ENCODE data around the gene TRRAP. TPM values are rescaled to one million over a fixed set of nuclear protein-coding genes. Genes with fewer than 3 reads are reported as not detected.

The TRRAP gene
- total and polyA plus RNA-seq, 2 of the 4 experiments (the other 2 are of a cell fraction): 12.5 to 18.1 TPM

DNA sequence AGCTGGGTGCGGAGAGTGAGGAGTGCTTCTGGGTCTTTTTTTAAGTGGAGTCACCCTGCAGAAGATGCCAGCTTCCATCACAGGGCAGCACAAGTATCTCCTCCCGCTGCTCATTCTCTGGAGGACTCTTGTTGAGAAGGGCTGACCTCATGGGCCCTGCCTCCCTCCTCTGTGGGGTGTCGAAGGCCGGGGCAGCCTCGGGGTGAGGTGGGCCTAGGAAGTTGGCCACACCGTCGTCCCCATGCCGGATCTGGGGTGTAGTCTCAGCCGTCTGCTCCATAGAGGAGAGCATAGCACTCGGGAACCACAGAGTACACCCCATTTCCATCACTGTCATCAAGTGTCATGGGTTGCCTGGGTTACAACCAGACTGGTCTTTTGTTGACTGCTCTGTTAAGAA lies 85.0 kb downstream of the TRRAP start:
- Histone ChIP-seq H3K14ac (replicated peaks; ENCODE audit: low read depth, low read length) (no peak overlapping the region), H3K9ac (ENCODE audit: low read depth, low read length) (no peak overlapping the region), H4K20me1 (ENCODE audit: insufficient read depth, low read length) (no peaks in the 10 kb centered on the region), H3K56ac (ENCODE audit: extremely low read depth, insufficient read depth, low read length) (no peak overlapping the region), H2AFZ (replicated peaks; ENCODE audit: low read length, poor library complexity) (no peak overlapping the region), H2BK20ac (ENCODE audit: low read depth, low read length) (no peak overlapping the region), H4K8ac (ENCODE audit: low read depth in 2 of 2, low read length in 2 of 2) (no peak overlapping the region), H3K4me3 (ENCODE audit: insufficient read depth, low read depth, low read length) (no peak overlapping the region), H3K18ac (ENCODE audit: low read depth, low read length) (no peak overlapping the region), H3K9me1 (ENCODE audit: insufficient read depth, low read length) (no peaks in the 10 kb centered on the region; the same call in 1 of the 2 replicates), H2BK15ac (ENCODE audit: low read depth, low read length) (no peak overlapping the region), H2BK120ac (ENCODE audit: low read depth, low read length) (no peak overlapping the region), H3K4ac (ENCODE audit: low read depth, low read length) (no peak overlapping the region), H2AK9ac (replicated peaks; ENCODE audit: low read depth, low read length, poor library complexity) (no peak overlapping the region), H3K4me2 (ENCODE audit: low read depth, low read length) (no peak overlapping the region), H4K5ac (ENCODE audit: low read depth, low read length) (no peak overlapping the region), H2BK5ac (ENCODE audit: low read depth, low read length, poor library complexity, severe bottlenecking) (no peak overlapping the region), H3K36me3 (ENCODE audit: control insufficient read depth, insufficient read depth, low read length) (peaks cover 60% of the 10 kb centered on the region), H3K27ac (ENCODE audit: insufficient read depth, low read length) (no peak overlapping the region), H2AK5ac (ENCODE audit: low read depth, low read length) (no peak overlapping the region), H3K79me1 (ENCODE audit: low read depth in 1 of 2, low read length in 2 of 2) (peaks cover 0 to 4% of the 10 kb centered on the region in 2 experiments; a peak in 1 of 4 replicates), H3K23ac (ENCODE audit: low read depth, low read length) (no peak overlapping the region), H4K91ac (ENCODE audit: insufficient read depth, low read depth, low read length) (no peak overlapping the region), H3K9me3 (ENCODE audit: control insufficient read depth, insufficient read depth, low read length) (no peaks in the 10 kb centered on the region), H3K4me1 (ENCODE audit: control insufficient read depth, insufficient read depth, low read length) (no peaks in the 10 kb centered on the region), H3K27me3 (ENCODE audit: control insufficient read depth, insufficient read depth, low read length) (no peaks in the 10 kb centered on the region)
- intact Hi-C loops (cut with micrococcal nuclease) (no loop called here), in situ Hi-C loops (cut with MboI; ENCODE audit: low sequenced_read_pairs) (no loop called here), dilution Hi-C loops (cut with HindIII; ENCODE audit: low sequenced_read_pairs, unreplicated experiment) (no loop called here)
- DNase-seq (no peak), ATAC-seq (ENCODE audit: low read depth) (no peak)
- ChIA-PET POLR2A (ENCODE audit: unreplicated experiment) (no interaction called here), CTCF (no interaction called here)
- no TSS peak for BruUV-seq (replicated peaks)
- 96% methylated on average over 8 of the region's 10 CpGs; no CpG with 5 or more reads in 1 of the 2 experiments for WGBS, 2 experiments (ENCODE audit: extremely low coverage in 2 of 2, insufficient read length in 1 of 2)
- no peak for TF ChIP-seq NFE2L2 (IDR thresholded peaks at IDR 0.05; ENCODE audit: low read depth, low read length)
- no peak for TF ChIP-seq MXI1 (IDR thresholded peaks at IDR 0.05; ENCODE audit: borderline replicate concordance, low read depth, low read length)
- TF ChIP-seq FOS (IDR thresholded peaks at IDR 0.05; ENCODE audit: low read depth, low read length): no peak
- TF ChIP-seq RFX5 (IDR thresholded peaks at IDR 0.05; ENCODE audit: low read depth, low read length): no peak
- TF ChIP-seq CEBPB (IDR thresholded peaks at IDR 0.05; ENCODE audit: low read depth, low read length): no peak
- TF ChIP-seq, protein P1, sequence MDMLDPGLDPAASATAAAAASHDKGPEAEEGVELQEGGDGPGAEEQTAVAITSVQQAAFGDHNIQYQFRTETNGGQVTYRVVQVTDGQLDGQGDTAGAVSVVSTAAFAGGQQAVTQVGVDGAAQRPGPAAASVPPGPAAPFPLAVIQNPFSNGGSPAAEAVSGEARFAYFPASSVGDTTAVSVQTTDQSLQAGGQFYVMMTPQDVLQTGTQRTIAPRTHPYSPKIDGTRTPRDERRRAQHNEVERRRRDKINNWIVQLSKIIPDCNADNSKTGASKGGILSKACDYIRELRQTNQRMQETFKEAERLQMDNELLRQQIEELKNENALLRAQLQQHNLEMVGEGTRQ (IDR thresholded peaks at IDR 0.05; ENCODE audit: low read depth, low read length): no peak
- TF ChIP-seq POLR2A (IDR thresholded peaks at IDR 0.05; ENCODE audit: low read depth, low read length): no peak
- TF ChIP-seq MAZ (IDR thresholded peaks at IDR 0.05; ENCODE audit: borderline replicate concordance, low read depth, low read length): no peak
- TF ChIP-seq SMC3 (IDR thresholded peaks at IDR 0.05; ENCODE audit: low read depth, low read length): no peak
- no peak for TF ChIP-seq CHD1 (IDR thresholded peaks at IDR 0.05; ENCODE audit: low read depth, low read length)
